Urothelium cell line (cell line): ENCODE measurements around the gene SLC1A2.

Experiments
- DNase-seq: peaks from one replicate; pipeline ENCODE4 v3.0.0; 2011; ENCODE audit warnings: low spot score, mixed read lengths
- FAIRE-seq: peaks from 2 replicates; lab custom pipeline; 2011; peaks lifted over from hg19 to GRCh38; lab: Jason Lieb, UNC

The SLC1A2 gene

DNA sequence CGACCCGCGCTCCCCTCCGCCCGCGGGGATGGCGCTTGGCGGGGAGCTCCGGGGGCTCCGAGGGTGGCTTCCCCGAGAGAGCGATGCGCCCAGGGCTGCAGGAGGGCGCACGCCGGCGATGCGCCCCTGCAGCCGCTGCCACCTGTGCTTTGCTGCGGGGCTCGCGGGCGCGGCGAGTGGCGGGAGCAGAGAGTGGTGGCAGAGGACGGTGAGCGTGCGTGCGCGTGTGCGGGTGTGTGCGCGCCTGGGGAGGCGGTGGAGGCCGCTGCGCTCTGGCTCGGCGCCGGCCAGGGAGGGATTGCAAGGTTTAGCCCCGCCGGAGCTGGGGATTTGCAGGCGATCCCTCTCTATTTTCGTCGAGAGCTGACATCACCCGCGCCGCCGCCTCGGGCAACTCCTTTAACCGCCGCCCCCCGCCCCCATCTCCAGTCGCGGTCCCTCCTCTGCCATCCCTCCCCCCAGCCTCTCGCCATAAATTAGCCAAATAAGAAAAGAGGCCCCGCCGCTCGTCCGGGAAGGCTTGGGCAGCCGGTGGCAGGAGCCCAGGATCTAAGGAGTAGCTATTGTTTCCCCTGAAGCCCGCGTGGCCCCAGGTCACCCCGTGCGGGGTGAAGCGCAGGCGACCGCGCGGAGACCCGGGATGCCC lies at the start of gene SLC1A2:
TSS of gene SLC1A2 (minus strand) at position 375 of the 646 bp plus-strand sequence. CDS start 592 bp downstream, outside the sequence.
- peak; percentile 21 for DNase-seq

DNA sequence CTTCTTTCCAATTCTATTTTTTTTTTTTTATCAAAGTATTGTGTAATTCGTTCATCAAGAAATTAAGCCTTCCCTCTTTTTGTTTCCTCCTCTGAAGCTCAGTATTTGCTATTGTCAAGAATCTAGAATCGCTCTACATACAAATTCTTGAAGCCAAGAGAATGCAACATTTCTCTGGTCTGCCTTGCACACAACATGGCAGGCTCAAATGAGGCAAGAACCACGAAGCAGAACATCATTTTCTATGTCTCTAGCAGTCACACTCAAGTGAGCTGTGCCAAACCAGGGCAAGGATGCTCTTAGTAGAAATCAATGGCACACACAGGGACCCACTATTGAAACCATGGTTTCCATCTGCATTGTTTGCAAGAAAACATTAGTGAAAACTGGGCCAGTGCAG lies 46.7 kb upstream of the SLC1A2 start:
- no peak for FAIRE-seq
- DNase-seq: no peak

More for the DNA sequence above, at the start of gene SLC1A2:
- no peak for FAIRE-seq

DNA sequence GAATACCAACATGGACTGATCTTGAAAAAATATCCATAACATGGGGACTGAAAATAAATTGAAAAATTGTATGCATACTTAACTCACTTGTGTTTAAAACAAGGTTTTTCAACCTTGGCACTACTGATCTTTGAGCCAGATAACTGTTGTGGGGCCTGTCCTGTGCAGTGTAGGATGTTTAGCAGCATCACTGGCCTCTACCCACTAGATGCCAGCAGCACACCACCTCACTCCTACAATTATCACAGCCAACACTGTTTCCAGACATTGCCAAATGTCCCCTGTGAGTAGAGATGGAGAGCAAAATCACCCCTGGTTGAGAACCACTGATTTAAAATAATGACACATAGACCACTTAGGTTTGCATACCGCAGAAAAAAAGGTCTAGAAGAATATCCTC lies 45.0 kb upstream of the SLC1A2 start:
- FAIRE-seq: peak; percentile 13
- DNase-seq: no peak

DNA sequence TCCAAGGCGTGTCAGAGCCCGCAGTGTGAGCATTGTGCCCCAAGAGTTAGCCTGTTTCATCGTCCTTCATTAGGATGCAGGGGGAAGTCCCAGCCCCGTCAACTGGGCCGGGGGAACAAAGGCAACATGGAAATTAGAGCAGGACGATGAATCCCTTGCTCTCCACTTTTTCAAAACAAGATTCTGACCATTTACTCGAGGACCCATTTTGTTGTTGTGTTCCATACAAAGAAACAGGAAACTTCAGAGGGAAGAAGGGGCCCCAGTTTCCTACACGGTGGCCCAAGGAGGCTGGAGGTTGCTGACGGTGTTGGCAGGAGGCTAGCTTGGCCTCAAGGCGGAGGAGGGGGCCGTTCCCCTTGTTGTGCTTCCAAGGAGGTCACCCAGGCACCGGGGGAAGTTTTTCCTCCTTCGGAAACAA lies 44.0 kb upstream of the SLC1A2 start:
- no peak for FAIRE-seq
- no peak for DNase-seq

DNA sequence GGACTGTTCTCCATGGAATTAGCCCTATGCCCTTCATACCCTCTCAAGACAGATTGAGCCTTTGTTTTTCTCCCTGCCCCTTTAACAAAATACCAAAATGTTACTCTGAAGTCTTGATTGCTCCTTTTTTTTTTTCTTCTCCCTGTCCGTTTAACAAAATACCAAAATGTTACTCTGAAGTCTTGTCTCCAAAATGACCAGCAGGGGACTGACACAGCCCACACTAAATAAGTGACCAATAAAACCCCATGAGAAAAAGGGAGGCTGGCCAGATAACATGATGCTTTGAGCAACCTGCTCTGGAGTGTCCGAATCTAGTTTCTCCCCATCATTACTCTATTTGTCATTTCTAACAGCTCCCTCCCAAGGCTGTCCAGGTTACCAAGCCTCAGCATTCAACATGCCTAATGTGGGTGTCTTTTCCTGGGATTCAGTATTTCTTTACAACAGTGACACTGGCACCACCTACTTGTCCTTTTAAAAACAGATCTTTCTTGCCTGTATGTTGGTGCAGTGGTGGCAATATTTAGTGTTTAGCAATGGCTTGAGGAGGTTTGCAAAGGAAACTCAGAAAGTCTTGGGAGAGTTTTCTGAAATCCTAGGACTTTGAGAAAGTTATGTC lies 42.7 kb upstream of the SLC1A2 start:
- no peak for DNase-seq
- no peak for FAIRE-seq

DNA sequence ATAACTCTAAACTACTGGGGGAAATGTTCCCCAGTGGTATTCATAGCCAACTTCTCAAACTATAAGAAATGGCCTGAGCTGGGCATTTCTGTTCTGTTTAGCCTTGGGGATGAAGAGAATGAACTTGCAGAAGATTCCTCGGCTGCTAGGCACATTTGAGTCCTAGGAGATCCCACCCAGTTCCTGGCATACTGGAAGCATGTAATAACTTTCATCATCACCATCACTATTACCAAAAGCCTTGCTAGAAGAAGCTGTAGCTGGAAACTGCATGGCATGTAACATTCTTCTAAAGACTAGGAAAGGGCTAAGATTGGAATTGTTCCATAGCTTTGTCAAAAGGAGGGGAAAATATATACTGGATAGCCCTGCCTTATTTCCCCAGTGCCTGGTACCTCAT lies 40.1 kb upstream of the SLC1A2 start:
- DNase-seq: no peak
- FAIRE-seq: no peak

DNA sequence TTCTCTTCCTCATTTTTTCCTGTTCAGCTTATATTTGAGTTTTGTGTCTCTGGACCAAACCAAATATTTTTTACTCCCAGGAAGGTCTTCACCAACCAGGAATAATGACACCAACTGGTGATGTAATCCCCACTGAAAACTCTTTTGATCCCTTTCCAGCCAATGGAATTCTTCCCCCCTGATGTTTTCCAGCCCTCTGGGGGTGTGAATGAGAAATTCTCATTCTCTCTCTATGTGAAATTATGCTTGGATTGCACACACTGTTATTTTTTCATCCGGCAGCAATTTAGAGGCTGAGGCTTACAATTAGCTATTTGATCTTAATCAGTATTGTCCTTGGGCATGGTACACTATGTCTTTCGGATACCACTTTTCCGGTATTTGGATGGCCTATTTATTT lies 39.5 kb upstream of the SLC1A2 start:
- DNase-seq (no peak), FAIRE-seq (no peak)

DNA sequence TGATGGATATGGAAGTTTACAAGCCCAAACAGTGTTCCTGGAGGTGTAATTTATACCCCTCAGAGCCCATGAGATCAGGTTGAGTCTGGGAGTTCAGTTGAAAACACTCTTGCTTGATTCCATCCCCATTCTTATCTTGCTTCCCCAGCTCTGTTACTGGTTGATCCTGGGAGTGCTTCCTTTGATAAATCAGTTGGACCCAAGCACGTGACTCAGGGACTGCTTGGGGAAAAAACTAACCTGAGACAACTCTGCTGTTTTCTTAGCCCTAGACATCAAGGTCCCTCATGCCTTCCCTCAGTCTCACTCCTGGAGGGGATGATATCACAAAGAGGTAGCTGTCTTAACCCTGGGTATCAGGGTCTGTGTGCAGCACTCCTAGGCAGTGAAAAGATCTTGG lies 35.0 kb upstream of the SLC1A2 start:
- DNase-seq (no peak), FAIRE-seq (no peak)

DNA sequence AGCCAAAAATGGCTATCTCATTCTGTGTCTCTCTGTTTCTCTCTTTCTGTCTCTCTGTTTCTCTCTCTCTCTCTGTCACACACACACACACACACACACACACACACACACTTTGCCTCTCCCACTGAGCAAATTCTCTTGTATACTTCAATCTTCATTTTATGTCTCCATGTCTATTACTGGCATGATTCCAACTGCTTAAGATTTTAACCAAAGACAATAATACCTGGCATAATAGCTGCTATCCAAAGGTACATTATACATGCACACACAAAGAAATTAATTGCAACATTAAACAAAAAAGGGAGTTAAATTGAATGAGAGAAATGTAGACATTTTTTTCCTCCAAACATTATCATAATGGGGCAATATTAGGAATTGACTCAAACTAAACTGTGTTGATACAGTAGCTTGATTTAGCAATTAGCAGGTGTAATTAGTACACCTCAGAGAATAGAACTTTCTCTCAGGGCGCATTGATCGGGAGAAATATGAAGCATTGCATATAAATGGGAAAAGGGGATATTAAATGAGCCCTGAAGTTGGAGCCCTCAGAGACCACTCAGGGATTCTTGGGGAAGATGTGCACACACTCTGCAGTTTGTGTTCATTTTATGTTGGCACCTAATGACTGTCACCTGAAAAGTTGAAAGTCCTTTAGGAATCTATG lies 17.4 kb upstream of the SLC1A2 start:
- FAIRE-seq: no peak
- no peak for DNase-seq

DNA sequence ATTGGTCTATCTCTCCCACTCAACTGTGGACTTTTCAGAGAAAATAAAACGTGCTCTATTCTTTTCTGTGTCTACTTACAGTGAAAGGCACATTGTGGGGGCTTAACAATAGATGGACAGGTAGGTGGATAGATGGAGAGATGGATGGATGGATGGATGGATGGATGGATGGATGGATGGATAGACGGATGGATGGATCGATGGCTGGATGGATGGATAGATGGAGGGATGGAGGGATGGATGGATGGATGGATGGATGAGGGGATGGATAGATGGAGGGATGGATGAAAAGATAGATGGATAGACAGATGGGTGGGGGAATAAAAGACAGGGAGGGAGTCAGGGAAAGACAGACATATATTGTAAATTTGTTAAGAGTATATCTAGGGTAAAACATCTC lies 14.2 kb upstream of the SLC1A2 start:
- DNase-seq (no peak), FAIRE-seq (no peak)

DNA sequence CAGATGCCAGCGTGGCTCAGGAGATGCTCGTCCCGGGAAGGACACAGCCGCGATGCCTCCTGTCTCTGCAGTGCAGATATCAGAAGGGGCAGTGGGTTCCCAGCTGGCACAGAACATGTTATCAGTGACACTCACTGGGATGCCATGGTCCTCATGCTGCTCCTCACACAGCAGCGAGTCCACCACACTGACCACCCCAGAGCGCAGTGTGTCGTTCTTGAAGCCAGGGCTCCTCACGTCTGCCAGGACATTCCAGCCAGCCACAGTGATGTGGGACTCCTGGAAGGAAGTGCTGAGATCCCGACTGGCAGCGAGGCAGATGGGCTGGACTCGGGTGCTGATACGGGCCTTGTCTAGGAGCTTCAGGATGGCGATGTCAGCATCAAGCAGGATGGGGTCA lies 13.1 kb upstream of the SLC1A2 start:
- FAIRE-seq: no peak
- DNase-seq: no peak

DNA sequence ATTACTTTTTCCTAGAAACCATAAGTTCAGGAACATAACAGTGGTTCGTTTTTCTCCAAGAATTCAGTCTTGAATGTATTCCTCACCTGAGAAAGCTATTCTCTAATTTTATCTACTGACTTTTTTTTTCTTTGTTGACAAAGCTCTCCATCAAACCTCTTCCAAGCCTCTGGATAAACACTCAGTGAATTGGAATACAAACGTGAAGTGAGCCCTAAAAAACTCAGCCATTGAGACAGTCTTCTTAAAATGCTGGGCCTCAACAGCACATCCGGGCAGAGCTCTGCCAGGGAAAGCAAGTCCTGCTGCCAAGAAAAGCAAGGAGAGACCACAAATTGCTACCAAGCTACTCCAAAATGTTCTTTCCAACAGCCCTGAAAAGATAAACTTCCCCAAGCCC lies 7.7 kb upstream of the SLC1A2 start:
- FAIRE-seq (no peak), DNase-seq (no peak)

DNA sequence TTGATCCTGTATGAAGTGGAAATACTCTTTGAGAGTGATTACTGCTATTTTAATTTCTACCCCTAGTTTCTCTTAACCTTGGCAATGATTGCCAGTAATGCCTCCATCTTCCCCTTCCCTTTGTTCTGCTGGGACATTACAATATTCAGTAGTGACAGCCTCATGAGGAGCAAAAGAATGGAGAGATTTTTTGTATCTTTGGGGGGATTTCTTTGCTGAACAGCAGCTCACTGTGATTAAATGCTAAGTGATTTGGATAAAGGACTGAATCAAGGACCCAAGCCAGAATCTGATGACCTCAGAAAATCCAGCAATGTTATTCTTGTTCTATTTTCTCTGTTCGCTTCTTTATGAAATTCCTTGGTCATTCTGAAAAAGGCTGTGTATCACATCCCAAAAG lies 7.0 kb upstream of the SLC1A2 start:
- no peak for FAIRE-seq
- DNase-seq: no peak

DNA sequence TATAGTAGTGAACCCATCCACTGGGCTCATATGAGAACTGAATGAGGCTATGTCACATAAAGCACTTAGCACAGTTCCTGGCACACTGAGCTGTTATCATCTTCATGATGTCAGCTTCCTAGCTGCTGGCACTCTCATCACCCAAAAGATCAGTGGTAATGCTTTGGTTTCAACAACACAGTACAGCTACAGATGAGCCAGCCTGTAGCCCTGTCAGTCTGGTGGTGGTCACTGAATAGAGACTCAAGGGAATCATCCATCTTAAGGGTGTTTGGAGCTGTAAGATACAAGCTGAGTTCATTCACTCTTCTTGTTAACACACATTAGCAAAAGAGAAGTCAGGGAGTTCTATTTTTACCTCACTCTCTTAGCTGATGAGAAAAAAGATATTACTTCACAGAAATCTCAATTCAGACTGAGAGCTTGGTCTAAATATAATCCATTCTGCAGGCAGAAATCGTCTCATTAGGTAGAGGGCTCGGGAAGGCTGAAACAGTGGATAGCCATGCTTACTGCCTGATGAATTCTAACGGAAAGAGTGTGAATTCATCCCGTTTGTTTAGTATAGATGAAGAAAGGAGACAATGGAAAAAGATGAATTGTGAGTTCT lies 6.3 kb upstream of the SLC1A2 start:
- DNase-seq: no peak

DNA sequence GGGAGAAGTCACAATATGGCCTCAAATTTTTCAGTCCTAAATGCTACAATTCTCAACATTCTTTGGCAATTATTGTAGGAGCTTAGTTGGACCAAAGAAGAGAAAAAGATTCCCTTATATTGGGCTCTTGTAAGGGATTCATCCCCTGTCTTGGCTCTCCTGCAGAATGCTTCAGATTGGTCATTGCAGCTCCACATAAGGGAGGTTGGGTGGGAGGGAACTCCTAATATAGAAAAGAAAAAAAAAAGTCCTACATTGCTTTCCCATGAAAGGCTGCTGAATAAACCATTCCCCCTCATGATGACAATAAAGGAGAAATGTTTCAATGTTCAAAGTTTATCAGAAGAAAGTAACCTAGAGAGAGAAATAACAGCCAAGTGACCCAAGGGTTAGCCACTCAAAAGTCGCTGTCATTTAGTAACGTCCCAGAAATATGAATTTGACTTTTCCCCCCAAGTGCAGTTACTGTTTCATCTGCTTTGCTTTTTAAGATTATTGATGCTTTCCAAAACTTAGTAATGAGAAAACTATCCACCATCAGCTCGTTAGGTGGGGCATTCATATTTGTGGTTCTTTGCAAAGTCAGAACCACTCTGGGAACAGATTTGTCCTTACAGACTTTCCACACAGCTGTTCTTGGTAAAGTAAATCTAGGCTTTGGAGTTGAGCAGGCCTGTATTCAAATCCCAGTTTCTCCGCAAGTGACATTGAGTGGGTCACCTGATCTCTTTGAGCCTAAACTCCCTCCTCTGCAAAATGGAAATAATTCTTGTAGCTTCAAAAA lies 5.0 kb upstream of the SLC1A2 start:
- FAIRE-seq: no peak

More for the DNA sequence above, 6.3 kb upstream of the SLC1A2 start:
- no peak for FAIRE-seq

DNA sequence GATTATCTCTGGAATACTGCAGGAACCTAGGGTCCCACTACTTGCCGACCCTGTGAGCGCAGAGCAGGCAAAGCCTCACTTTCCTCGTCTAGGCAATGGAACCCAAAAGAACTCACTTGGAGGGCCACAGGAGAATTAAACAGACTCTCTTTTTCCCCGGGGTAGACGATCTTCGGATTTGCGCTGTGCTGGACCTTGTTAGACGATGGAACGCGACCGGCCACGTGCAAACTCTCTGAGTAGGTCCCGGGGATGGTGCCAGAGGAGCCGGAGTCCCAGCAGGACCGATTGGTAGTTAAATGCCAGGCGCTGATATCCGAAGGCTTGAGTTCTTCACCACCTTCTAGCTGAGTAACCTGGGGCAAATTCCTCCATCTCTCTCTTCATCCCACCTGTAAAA lies 1.0 kb upstream of the SLC1A2 start:
- no peak for DNase-seq
- FAIRE-seq: no peak

More for the DNA sequence above, 5.0 kb upstream of the SLC1A2 start:
- DNase-seq: no peak

DNA sequence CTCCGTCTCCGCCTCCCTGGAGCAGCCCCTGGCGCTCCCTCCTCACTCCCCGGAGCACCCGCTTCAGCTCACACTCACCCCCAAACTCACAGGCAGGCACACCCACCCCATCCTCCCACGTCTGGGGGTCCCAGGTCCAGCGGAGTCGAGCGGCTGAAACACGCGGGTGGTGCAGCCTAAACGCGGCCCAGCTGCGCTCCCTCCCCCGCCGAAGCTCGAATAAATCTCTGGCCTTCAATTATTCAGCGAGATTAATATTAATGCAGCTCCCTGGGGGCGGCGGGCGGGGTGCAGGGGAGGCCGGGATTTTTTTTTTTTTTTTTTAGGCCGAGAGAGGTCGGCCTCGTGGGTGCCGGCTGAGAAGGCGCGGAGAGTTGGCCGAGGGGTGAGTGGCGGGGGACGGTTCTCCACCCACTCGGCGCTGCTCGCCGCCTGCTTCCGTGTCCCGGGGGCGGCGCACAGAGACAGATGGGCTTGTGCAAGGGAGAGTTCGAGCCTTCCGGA lies 524 bp upstream of the SLC1A2 start:
- no peak for FAIRE-seq

DNA sequence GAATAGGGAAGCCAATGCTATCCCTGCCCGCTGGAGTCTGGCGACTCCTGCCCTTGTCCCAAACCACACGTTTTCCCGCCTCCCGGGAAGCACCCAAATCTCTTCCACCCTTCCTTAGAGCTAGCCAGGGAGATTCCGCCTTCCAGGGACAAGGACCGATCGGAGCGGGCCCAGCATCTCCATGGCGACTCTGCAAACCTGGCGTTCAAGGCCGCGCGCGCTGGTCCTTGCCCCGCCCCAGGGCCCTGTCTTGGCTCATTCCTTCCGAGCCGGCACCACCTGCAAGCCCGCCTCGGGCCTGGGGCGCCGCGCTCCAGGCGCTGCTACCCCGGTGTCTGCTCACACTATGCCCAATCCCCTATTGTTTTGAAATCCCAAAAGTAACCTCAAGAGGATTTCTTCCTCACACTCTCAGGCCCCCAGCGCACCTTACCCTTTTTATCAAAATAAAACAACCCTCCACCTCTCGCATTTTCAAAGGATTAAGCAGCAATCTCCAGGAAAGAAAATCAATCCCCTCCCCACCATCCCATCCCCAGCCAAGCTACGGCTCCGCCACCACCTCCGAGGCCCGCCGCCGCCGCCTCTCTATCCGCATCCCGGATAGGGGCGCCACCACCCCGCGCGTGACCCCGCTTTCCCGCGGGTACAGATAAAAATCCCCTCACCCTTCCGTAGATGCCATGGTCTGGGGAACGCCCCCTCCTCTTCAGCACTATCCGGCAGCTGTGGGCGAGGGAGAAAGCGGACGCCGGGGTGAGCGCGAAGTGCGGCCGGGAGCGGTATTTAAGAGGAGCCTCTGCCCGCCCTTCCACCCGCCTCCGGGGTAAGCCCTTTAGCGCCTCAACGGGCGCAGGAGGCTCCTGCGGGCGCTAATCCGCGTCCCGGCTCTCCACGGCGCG lies 825 bp downstream of the SLC1A2 start:
- DNase-seq (no peak), FAIRE-seq (no peak)

More for the DNA sequence above, 524 bp upstream of the SLC1A2 start:
- DNase-seq: no peak

DNA sequence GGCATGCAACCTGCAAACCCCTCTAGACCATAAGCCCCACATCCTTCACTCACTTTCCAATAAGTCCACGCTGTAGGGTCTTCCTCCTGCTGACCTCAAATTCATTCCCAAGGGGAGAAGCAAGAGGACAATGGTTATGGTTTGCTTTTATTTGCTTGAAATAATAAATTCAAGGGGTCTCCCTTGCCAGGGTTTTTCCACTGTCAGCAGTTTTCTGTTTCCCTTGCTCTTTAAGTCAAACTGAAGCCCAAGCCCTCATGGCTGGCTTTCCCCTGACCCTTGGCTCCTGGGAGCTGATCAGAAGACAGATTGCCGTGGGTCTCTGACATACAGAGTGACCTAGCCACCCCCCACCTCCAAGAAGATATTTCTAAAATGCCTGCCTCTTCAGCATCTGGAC lies 3.9 kb downstream of the SLC1A2 start:
- no peak for FAIRE-seq
- no peak for DNase-seq

DNA sequence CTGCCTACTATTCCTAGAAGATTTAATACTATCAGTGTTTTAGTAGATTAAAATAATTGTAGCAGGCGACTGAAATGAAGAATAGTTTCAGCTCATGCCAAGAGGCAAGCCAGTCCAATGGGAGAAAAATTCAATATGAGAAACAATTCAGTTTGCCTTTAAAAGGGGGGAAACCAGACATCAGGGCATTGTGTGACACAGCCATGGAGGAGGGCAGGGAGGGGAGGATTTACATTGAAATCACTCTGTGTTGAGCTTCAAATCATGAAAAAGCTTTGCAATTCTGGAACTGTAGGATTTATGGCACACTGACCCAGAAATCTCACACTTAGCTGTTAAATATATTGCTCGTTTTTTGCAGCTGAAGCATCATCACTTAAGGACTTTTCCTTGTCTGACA lies 4.6 kb downstream of the SLC1A2 start:
- FAIRE-seq: no peak
- no peak for DNase-seq
